H1 (cell line): Measurements from ENCODE around the gene ZNF70.

ENCODE experiments used
- RAD21 ChIP-seq, 2 experiments: IDR thresholded peaks in 1 of 2; conservative IDR thresholded peaks in 1 of 2; 2 replicates each; pipeline ENCODE4 v1.6.1; 2011; ENCODE audit warnings: low read depth in 2 of 2, low read length in 2 of 2, improper control_type of control experiment in 1 of 2, inconsistent platforms in 1 of 2, mild to moderate bottlenecking in 1 of 2, moderate library complexity in 1 of 2
- TF ChIP-seq, protein P1 (sequence below), 3 experiments: IDR thresholded peaks; 1 replicate in 2 of 3; 2 replicates in 1 of 3; pipeline versions ENCODE4 v1.5.1 to v1.6.1; 2011; ENCODE audit warnings: low read length in 3 of 3, mild to moderate bottlenecking in 3 of 3, inconsistent platforms in 2 of 3, low read depth in 1 of 3, moderate library complexity in 1 of 3; ENCODE audit not compliant: insufficient read depth in 1 of 3; ENCODE audit errors: control extremely low read depth in 1 of 3
- TF ChIP-seq, protein P2 (sequence below): IDR thresholded peaks from 2 replicates; pipeline ENCODE4 v1.6.1; 2011; ENCODE audit warnings: low read length, improper control_type of control experiment

DNA sequence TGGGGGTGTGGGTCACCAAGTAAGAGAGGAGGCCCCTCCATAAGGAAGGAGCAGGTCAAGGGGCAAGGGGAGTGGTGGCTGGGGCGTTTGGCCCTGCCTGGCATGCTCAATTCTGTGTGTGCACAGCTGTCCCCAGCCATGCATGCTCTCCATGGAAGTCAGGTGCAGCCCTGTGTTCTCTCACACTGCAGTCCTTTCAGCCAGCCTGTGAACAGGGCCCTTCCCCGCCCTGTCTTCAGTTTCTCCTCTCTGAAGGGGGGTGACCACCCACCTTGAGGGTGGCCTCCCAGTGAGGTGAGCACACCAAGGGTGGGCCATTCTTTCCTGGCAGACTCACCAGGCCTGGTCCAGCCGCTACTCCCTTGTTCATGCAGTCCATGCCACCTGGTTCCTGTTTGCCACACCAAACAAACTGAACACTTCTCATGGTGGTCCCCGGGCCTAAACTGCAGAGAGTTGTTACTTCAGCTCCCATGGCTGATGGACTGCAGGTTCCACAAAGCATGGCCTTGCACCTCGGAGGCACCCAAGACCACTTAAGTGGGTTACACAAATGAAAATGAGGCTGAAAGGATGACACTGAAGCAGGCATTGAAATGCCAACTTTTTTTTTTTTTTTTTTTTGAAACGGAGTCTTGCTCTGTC is 18.5 kb upstream of the ZNF70 start:
- TF ChIP-seq RAD21 (IDR thresholded peaks at IDR 0.05 in 1 of 2, conservative IDR thresholded peaks at IDR 0.05 in 1 of 2; ENCODE audit: low read depth in 2 of 2, low read length in 2 of 2): no peak
- TF ChIP-seq, protein P1, sequence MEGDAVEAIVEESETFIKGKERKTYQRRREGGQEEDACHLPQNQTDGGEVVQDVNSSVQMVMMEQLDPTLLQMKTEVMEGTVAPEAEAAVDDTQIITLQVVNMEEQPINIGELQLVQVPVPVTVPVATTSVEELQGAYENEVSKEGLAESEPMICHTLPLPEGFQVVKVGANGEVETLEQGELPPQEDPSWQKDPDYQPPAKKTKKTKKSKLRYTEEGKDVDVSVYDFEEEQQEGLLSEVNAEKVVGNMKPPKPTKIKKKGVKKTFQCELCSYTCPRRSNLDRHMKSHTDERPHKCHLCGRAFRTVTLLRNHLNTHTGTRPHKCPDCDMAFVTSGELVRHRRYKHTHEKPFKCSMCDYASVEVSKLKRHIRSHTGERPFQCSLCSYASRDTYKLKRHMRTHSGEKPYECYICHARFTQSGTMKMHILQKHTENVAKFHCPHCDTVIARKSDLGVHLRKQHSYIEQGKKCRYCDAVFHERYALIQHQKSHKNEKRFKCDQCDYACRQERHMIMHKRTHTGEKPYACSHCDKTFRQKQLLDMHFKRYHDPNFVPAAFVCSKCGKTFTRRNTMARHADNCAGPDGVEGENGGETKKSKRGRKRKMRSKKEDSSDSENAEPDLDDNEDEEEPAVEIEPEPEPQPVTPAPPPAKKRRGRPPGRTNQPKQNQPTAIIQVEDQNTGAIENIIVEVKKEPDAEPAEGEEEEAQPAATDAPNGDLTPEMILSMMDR (IDR thresholded peaks at IDR 0.05; ENCODE audit: control extremely low read depth in 1 of 3, insufficient read depth in 1 of 3, low read depth in 1 of 3, low read length in 3 of 3): no peak
- TF ChIP-seq, protein P2, sequence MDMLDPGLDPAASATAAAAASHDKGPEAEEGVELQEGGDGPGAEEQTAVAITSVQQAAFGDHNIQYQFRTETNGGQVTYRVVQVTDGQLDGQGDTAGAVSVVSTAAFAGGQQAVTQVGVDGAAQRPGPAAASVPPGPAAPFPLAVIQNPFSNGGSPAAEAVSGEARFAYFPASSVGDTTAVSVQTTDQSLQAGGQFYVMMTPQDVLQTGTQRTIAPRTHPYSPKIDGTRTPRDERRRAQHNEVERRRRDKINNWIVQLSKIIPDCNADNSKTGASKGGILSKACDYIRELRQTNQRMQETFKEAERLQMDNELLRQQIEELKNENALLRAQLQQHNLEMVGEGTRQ: no peak
